Activated T-helper 1 cell treated with Interleukin-2 at 50 U/mL for 16 hours (primary cell): ENCODE measurements around the gene TUBB8B.
"Not testable (repeated sequence)": the region's sequence is repeated elsewhere in the genome, so short reads cannot be mapped to it uniquely, and the experiment has no call there.

ENCODE experiments used
- DNase-seq: peaks from one replicate; pipeline ENCODE4 v3.0.0-alpha.2; 2020; ENCODE audit warnings: low read depth

Gene TUBB8B

GRCh38 chr18:49176-49665 is at the start of gene TUBB8B:
Gene TUBB8B (minus strand): TSS chr18:49615. CDS start chr18:49557, 58 bp downstream.
- not testable (repeated sequence) for DNase-seq

GRCh38 chr18:97252-97914 is 48.0 kb upstream of the TUBB8B start:
- not testable (repeated sequence) for DNase-seq

DNA sequence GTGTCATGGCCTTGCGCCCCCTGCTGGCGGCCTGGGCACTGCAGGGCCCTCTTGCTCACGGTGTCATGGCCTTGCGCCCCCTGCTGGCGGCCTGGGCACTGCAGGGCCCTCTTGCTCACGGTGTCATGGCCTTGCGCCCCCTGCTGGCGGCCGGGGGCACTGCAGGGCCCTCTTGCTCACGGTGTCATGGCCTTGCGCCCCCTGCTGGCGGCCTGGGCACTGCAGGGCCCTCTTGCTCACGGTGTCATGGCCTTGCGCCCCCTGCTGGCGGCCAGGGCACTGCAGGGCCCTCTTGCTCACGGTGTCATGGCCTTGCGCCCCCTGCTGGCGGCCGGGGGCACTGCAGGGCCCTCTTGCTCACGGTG is 47.3 kb upstream of the TUBB8B start:
- not testable (repeated sequence) for DNase-seq

- DNase-seq = not testable (repeated sequence)
These were observed 46.8 kb upstream of the TUBB8B start for GRCh38 chr18:96101-96766.

GRCh38 chr18:95580-95979 is 46.2 kb upstream of the TUBB8B start:
- not testable (repeated sequence) for DNase-seq

GRCh38 chr18:93897-94408 is 44.5 kb upstream of the TUBB8B start:
- not testable (repeated sequence) for DNase-seq

DNA sequence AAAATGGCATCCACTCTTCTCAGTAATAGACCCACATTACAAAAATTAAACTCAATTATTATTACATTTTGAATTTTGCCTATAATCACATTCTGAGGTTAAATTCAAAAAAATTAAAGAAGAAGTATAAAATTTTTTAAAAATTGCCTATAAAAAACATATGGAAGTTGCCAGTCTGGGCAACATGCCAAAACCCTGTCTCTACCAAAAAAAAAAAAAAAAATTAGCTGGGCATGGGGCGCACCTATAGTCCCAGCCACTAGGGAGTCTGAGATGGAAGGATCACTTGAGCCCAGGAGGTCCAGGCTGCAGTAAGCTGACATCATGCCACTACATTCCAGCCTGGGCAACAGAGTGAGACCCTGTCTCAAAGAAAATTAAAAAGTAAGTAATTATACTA is 42.1 kb upstream of the TUBB8B start:
- not testable (repeated sequence) for DNase-seq

GRCh38 chr18:90396-91193 is 41.2 kb upstream of the TUBB8B start:
- not testable (repeated sequence) for DNase-seq

DNA sequence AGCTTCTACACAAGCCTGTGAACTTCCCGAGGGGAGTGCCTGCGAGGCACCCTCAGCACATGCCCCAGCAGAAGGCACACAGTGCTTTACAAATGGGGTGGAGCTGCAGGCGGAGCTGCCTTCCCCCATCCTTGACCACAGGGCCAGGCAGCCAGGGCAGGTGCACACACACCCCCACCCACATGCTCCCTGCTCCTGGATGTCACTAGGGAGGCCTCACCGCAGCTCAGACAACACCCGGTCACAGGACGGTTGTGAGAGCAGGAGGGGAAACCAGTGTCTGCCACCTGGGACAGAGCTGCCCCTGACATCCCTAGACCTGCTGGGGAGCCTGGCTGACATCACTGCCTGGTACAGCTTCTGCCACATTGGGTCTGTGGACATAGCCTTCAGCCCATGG is 39.7 kb upstream of the TUBB8B start:
- DNase-seq = not testable (repeated sequence)

DNA sequence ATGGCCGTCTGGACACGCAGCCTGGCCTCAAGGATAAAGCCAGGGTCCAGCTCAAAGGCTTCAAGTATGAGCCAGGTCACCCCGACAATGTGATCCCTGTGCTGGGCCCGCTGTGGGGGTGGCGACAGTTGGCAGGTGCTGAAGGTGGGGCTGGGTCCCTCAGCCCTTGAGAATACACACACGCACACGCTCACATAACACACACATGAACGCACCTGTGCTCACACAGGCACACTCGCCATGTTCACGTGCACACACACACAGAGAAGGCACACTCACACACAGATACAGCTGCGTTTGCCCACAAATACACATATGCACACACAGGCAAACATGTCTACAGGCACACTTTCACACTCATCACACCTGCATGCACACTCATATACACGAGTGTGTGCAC is 35.4 kb upstream of the TUBB8B start:
- DNase-seq = not testable (repeated sequence)

- DNase-seq = not testable (repeated sequence)
These were observed 33.3 kb upstream of the TUBB8B start for GRCh38 chr18:82626-83209.

DNA sequence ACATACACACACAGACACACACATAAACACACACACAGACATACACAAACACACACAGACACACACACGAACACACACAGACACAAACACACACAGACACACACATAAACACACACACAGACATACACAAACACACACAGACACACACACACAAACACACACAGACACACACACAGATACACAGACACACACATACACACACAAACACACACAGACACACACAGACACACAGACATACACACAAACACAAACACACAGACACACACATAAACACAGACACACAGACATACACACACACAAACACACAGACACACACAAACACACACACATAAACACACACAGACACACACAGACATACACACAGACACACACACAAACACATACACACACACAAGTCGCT is 31.5 kb upstream of the TUBB8B start:
- DNase-seq = not testable (repeated sequence)

DNA sequence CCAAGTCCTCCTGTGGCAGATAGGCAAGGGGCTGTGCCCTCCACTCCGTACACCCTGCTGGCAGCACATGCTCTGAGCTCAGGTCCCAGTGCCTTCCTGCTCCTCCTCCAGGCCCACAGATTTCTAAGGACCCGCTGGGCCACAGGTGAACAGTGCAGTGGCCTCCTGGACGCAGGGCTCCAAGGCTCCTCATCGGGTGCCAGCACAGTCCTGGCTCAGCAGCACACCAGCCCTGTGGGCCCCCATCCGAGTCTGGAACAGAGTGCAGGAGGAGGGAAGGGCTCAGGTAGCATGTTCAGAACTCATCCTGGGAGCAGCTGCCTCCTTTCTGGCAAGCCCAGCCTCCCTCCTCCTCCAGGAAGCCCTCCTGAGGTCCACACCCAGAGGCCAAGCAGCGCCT is 30.8 kb upstream of the TUBB8B start:
- not testable (repeated sequence) for DNase-seq

DNA sequence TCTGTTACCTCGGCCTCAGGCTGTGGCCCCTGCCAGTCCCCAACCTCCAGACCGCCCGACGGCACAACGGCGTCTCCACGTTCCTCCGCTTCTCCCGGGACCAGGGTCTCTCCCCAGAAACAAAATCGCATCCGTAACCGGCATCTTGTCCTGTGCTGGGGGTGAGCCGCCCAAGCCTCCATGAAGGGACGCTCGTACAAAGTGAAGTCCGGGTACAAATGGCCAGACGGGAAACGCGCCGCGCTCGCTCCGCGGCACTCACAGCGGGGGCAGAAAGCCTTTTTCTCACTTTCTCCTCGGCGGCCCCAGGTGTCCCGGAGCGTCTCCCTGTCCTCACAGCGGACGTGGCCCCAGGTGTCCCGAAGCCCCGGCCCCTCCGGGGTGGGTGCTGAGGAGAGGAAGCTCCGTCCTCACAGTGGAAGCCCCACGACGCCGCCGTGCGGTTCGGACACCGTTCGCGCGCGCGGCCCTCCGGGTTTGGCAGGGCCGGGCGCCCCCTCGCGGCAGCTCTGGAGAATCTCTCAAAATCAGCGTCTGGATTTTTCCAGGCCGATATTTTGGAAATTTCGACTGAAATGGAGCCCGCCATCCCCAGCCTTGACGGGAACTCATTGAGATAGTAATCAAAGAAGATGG is 26.2 kb upstream of the TUBB8B start:
- DNase-seq = not testable (repeated sequence)

GRCh38 chr18:73181-73777 is 23.9 kb upstream of the TUBB8B start:
- DNase-seq = not testable (repeated sequence)

DNA sequence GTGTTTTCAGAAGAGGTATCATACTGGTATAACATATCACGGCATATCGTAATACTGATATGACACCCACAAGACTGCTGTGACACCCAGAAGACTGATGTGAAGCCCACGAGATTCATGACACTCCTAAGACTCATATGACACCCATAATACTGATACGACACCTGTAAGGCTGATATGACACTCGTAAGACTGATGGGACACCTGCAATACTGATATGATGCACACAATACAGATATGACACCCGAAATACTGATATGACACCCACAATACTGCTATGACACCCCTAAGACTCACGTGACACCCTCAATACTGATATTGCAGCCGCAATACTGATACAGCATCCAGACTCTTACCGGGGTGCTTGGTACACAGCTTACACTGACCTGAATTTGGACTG is 18.3 kb upstream of the TUBB8B start:
- not testable (repeated sequence) for DNase-seq

- not testable (repeated sequence) for DNase-seq
These were observed 14.9 kb upstream of the TUBB8B start for GRCh38 chr18:64279-64678.

GRCh38 chr18:63656-64055 is 14.2 kb upstream of the TUBB8B start:
- not testable (repeated sequence) for DNase-seq

DNA sequence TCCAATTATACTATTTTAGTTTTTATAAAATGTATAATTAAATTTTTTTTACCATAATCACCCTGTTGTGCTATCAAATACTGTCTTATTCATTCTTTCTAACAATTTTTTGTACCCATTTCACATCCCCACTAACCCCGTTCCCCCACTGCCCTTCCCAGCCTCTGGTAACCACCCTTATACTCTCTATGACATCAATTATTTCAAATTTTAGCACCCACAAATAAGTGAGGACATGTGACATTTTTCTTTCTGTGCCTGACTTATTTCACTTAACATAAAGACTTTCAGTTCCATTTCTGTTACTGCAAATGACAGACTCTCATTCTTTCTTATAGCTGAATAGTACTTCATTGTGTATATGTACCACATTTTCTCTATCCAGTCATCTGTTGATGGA is 5.0 kb upstream of the TUBB8B start:
- not testable (repeated sequence) for DNase-seq

DNA sequence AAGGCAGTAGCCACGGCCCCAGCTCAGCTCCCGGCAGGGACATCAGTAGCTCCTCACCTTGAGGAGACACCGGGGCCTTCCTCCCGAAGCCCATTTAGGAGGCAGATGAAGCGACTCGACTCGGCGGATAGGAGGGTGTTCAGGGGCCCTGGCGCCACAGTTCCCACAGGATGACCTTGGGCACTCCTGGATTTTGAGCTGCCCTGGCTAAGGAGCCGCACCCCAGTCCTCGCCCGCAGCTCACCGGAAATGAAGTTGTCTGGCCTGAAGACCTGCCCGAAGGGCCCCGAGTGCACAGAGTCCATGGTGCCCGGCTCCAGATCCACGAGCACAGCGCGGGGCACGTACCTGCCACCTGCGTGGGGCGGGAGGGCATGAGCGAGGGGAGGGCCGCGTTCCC is 719 bp downstream of the TUBB8B start:
- not testable (repeated sequence) for DNase-seq

DNA sequence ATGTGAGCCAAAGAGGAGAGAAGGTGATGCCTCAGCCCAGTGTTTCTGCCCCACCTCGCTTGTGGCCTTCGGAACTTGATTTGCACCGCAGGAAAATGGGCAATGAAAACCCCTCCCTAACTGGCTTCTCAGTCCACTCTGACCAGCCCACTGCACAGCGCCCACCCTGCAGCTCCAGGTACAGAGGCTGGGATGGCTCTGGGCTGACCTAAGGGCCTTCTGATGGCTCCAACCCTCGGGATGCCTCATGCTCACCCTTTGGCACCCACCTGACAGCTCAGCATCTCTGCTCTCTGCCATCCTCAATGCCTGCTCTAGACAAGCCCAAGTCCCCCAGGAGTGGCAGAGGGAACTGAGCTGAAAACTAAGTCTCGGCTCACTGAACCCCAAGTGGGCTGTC is 36.2 kb downstream of the TUBB8B start:
- DNase-seq = not testable (repeated sequence)
